ENCODE results near the gene ZNHIT6.
"Not testable (repeated sequence)": the region's sequence is repeated elsewhere in the genome, so short reads cannot be mapped to it uniquely, and the experiment has no call there.

Gene ZNHIT6

GRCh38 chr1:85665932-85666331 lies 42.3 kb downstream of the ZNHIT6 start:
- no peak for DNase-seq

GRCh38 chr1:85663382-85663781 lies 44.9 kb downstream of the ZNHIT6 start:
- no peak for DNase-seq

- DNase-seq = no peak
Measured at GRCh38 chr1:85661767-85662166, 46.5 kb downstream of the ZNHIT6 start.

- no peak for DNase-seq
Measured at GRCh38 chr1:85660541-85660940, 47.7 kb downstream of the ZNHIT6 start.

GRCh38 chr1:85659174-85659573 lies 49.1 kb downstream of the ZNHIT6 start:
- no peak for DNase-seq

- DNase-seq = no peak
Measured at GRCh38 chr1:85656948-85657347, 51.3 kb downstream of the ZNHIT6 start.

GRCh38 chr1:85656256-85656655 lies 52.0 kb downstream of the ZNHIT6 start:
- DNase-seq = no peak

GRCh38 chr1:85655315-85655714 lies 52.9 kb downstream of the ZNHIT6 start:
- no peak for DNase-seq

GRCh38 chr1:85654066-85654782 lies 54.0 kb downstream of the ZNHIT6 start:
- no peak for DNase-seq

GRCh38 chr1:85652327-85652726 lies 55.9 kb downstream of the ZNHIT6 start:
- no peak for DNase-seq

- DNase-seq = no peak
Measured at GRCh38 chr1:85650645-85651044, 57.6 kb downstream of the ZNHIT6 start.

GRCh38 chr1:85649591-85649990 lies 58.6 kb downstream of the ZNHIT6 start:
- DNase-seq = no peak

- not testable (repeated sequence) for DNase-seq
Measured at GRCh38 chr1:85641598-85642556, 66.4 kb downstream of the ZNHIT6 start.

GRCh38 chr1:85639920-85640319 lies 68.3 kb downstream of the ZNHIT6 start:
- DNase-seq = not testable (repeated sequence)

GRCh38 chr1:85638412-85638811 lies 69.8 kb downstream of the ZNHIT6 start:
- DNase-seq = no peak

- no peak for DNase-seq
Measured at GRCh38 chr1:85630493-85630892, 77.7 kb downstream of the ZNHIT6 start.

GRCh38 chr1:85629532-85629920 lies 78.7 kb downstream of the ZNHIT6 start:
- no peak for DNase-seq

- no peak for DNase-seq
Measured at GRCh38 chr1:85628791-85629531, 79.3 kb downstream of the ZNHIT6 start.

GRCh38 chr1:85626818-85627217 lies 81.4 kb downstream of the ZNHIT6 start:
- DNase-seq = no peak

- no peak for DNase-seq
Measured at GRCh38 chr1:85624361-85624760, 83.9 kb downstream of the ZNHIT6 start.

- no peak for DNase-seq
Measured at GRCh38 chr1:85623061-85623471, 85.2 kb downstream of the ZNHIT6 start.

GRCh38 chr1:85621430-85621829 lies 86.8 kb downstream of the ZNHIT6 start:
- no peak for DNase-seq

- DNase-seq = no peak
Measured at GRCh38 chr1:85617633-85618100, 90.6 kb downstream of the ZNHIT6 start.
